Endothelial cell of umbilical vein (primary cell): ENCODE results near the gene DTD2. TPM values are rescaled to one million over a fixed set of nuclear protein-coding genes. Genes with fewer than 3 reads are reported as not detected.
"Not testable (repeated sequence)": the region's sequence is repeated elsewhere in the genome, so short reads cannot be mapped to it uniquely, and the experiment has no call there.

ENCODE experiments used
- BruUV-seq: library from RNA; stranded (reverse); fragments of 400-500 nt; replicated peaks from 2 replicates; lab custom pipeline; 2021; lab: Mats Ljungman, UMichigan
- CTCF ChIA-PET: fragments of 300-600, 350-600 bp; sonication (Branson Sonifier 250); formaldehyde crosslinking; loops from one replicate; lab custom pipeline; 2021; ENCODE audit warnings: antibody characterized with exemption, inconsistent platforms; lab: Charles Lee
- POLR2A ChIA-PET: fragments of 300-600, 350-600 bp; sonication (Branson Sonifier 250); formaldehyde crosslinking; loops from one replicate; lab custom pipeline; 2021; ENCODE audit warnings: antibody characterized with exemption, inconsistent platforms; lab: Charles Lee
- DNase-seq: peaks from one replicate; pipeline ENCODE4 v3.0.0-alpha.2; 2011; ENCODE audit warnings: low read depth, low spot score
- FAIRE-seq: peaks from 2 replicates; lab custom pipeline; 2011; peaks lifted over from hg19 to GRCh38; lab: Jason Lieb, UNC
- H2AFZ ChIP-seq: 2 replicates; pipeline ENCODE4 v1.6.0; 2012; ENCODE audit warnings: low read depth, low read length, control low read depth, inconsistent platforms
- H3K27ac ChIP-seq: 2 replicates; pipeline ENCODE4 v1.5.1; 2011; ENCODE audit warnings: low read depth, mild to moderate bottlenecking, control low read depth, low read length, moderate library complexity; ENCODE audit not compliant: insufficient read depth
- H3K27me3 ChIP-seq, 2 experiments: 2 replicates each; pipeline versions ENCODE4 v1.6.0 to v1.6.1; 2011; ENCODE audit warnings: low read length in 2 of 2, mixed read lengths in 1 of 2; ENCODE audit not compliant: control insufficient read depth in 2 of 2, insufficient read depth in 2 of 2
- H3K36me3 ChIP-seq, 2 experiments: 2 replicates in 1 of 2; 3 replicates in 1 of 2; pipeline ENCODE4 v1.5.1; 2011; ENCODE audit warnings: low read length in 2 of 2, mild to moderate bottlenecking in 1 of 2, moderate library complexity in 1 of 2; ENCODE audit not compliant: control insufficient read depth in 2 of 2, insufficient read depth in 2 of 2; ENCODE audit errors: extremely low read depth in 1 of 2
- H3K4me1 ChIP-seq: 3 replicates; pipeline ENCODE4 v1.5.1; 2011; ENCODE audit warnings: mild to moderate bottlenecking, low read length; ENCODE audit not compliant: control insufficient read depth, insufficient read depth; ENCODE audit errors: extremely low read depth
- H3K4me2 ChIP-seq: 2 replicates; pipeline ENCODE4 v1.6.1; 2011; ENCODE audit warnings: low read length, control low read depth, mixed read lengths; ENCODE audit not compliant: insufficient read depth
- H3K4me3 ChIP-seq, 3 experiments: fragments of 200-600 bp in 1 of 3; sonication (generic), shearing (Covaris generic) in 1 of 3; replicated peaks in 1 of 3; 2 replicates each; pipeline ENCODE4 v1.5.1; 2011 to 2016; ENCODE audit warnings: control low read depth in 3 of 3, low read length in 3 of 3, mild to moderate bottlenecking in 2 of 3, inconsistent platforms in 1 of 3, low read depth in 1 of 3, moderate library complexity in 1 of 3; ENCODE audit not compliant: insufficient read depth in 1 of 3
- H3K79me2 ChIP-seq: 2 replicates; pipeline ENCODE4 v1.6.0; 2012; ENCODE audit warnings: low read length, inconsistent platforms; ENCODE audit not compliant: control insufficient read depth, insufficient read depth
- H3K9ac ChIP-seq: replicated peaks from 2 replicates; pipeline ENCODE3; 2011; ENCODE audit warnings: low read length, control low read depth; ENCODE audit not compliant: insufficient read depth; ENCODE audit errors: extremely low read depth
- H3K9me1 ChIP-seq: replicated peaks from 3 replicates; pipeline ENCODE4 v1.6.0; 2011; ENCODE audit warnings: mild to moderate bottlenecking, low read length; ENCODE audit not compliant: control insufficient read depth, insufficient read depth; ENCODE audit errors: extremely low read depth
- H3K9me3 ChIP-seq: replicated peaks from 2 replicates; pipeline ENCODE4 v1.5.1; 2012; ENCODE audit warnings: low read length, inconsistent platforms; ENCODE audit not compliant: control insufficient read depth, insufficient read depth
- H4K20me1 ChIP-seq: replicated peaks from 2 replicates; pipeline ENCODE3; 2011; ENCODE audit warnings: mild to moderate bottlenecking, low read length; ENCODE audit not compliant: control insufficient read depth, insufficient read depth; ENCODE audit errors: extremely low read depth
- EZH2 ChIP-seq: IDR thresholded peaks from 2 replicates; pipeline ENCODE4 v1.6.1; 2012; ENCODE audit warnings: borderline replicate concordance, low read depth, mild to moderate bottlenecking, moderate library complexity, low read length, inconsistent platforms; ENCODE audit not compliant: severe bottlenecking
- FOS ChIP-seq: IDR thresholded peaks from 2 replicates; pipeline ENCODE4 v1.6.1; 2011; ENCODE audit warnings: mild to moderate bottlenecking, low read length, moderate library complexity, borderline replicate concordance; ENCODE audit not compliant: insufficient read depth
- JUN ChIP-seq: IDR thresholded peaks from 2 replicates; pipeline ENCODE4 v1.6.1; 2011; ENCODE audit warnings: borderline replicate concordance, low read depth; ENCODE audit not compliant: insufficient read length, insufficient read depth
- MYC ChIP-seq: IDR thresholded peaks from one replicate; pipeline ENCODE4 v1.6.1; 2011; ENCODE audit warnings: mild to moderate bottlenecking, low read depth, low read length
- POLR2A ChIP-seq: IDR thresholded peaks from 2 replicates; pipeline ENCODE4 v1.6.1; 2012; ENCODE audit warnings: low read depth, mild to moderate bottlenecking, control low read depth, low read length
- POLR2AphosphoS5 ChIP-seq: IDR thresholded peaks from 2 replicates; pipeline ENCODE4 v1.6.1; 2012; ENCODE audit warnings: low read depth, mild to moderate bottlenecking, control low read depth, low read length, moderate library complexity; ENCODE audit not compliant: insufficient read depth
- dilution Hi-C: fragments of 300-500 bp; cut with MboI; formaldehyde crosslinking; loops from one replicate; pipeline ENCODE4 v1.15.0; 2019; ENCODE audit warnings: low sequenced_read_pairs; ENCODE audit not compliant: extremely low pct_ligation_motif_present
- intact Hi-C: fragments of 100-400 bp; cut with micrococcal nuclease; formaldehyde crosslinking; loops from one replicate; pipeline ENCODE4 v1.10.0; 2022
- polyA plus RNA-seq, 4 experiments: library from polyadenylated mRNA; depleted of rRNA in 3 of 4; stranded (reverse) in 3 of 4; unstranded in 1 of 4; fragments of >200 nt; gene quantifications; 2 replicates each; pipeline versions ENCODE4 v1.2.1 to v1.2.3, GENCODE V29; 2011 to 2012; ENCODE audit warnings: missing spikeins in 1 of 4
- total RNA-seq: library from RNA; stranded (reverse); gene quantifications from 2 replicates; pipeline ENCODE4 v1.2.3, GENCODE V29; 2021

The DTD2 gene
- total and polyA plus RNA-seq, 2 donors (not counting 3 experiments of a cell fraction or from before 2014, with no cell fraction given), result 9.2 to 14.4 TPM

DNA sequence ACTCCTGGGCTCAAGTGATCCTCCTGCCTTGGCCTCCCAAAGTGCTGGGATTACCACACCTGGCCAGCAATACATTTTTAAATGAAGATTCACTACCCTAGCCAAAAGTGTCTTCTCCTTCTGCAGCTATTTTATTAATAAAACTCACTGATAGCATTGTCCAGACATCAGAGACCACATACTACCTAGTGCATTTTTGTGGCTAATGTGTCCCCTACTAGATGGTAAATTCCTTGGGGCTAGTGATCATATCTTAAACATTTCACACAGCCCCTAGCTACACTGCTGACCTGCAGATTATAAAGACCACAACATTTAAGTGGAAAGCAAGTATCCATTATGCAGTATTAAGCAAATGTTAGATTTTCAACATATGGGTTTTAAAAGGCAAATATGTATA is 17.0 kb downstream of the DTD2 start:
- Histone ChIP-seq H3K9me1 (no peaks in the 10 kb centered on the region), H3K4me2 (no peak overlapping the region), H2AFZ (no peak overlapping the region), H3K27ac (no peak overlapping the region), H3K36me3 (no peaks in the 10 kb centered on the region), H3K27me3 (no peaks in the 10 kb centered on the region), H4K20me1 (no peaks in the 10 kb centered on the region), H3K79me2 (no peaks in the 10 kb centered on the region), H3K4me3 (no peak overlapping the region), H3K4me1 (no peaks in the 10 kb centered on the region), H3K9ac (no peak overlapping the region), H3K9me3 (no peaks in the 10 kb centered on the region)
- FAIRE-seq (no peak), DNase-seq (no peak)
- ChIA-PET POLR2A (no interaction called here), CTCF (interaction anchor here (1.0 kb wide), 1 partner anchor 9 kb away, joined by 3 read pairs; no protein-coding TSS in a partner anchor)
- no peak for TF ChIP-seq FOS
- TF ChIP-seq POLR2AphosphoS5, result no peak
- no peak for TF ChIP-seq EZH2
- no peak for TF ChIP-seq MYC
- TF ChIP-seq POLR2A, result no peak
- dilution Hi-C loops (no loop called here), intact Hi-C loops (no loop called here)
- BruUV-seq, result no TSS peak

DNA sequence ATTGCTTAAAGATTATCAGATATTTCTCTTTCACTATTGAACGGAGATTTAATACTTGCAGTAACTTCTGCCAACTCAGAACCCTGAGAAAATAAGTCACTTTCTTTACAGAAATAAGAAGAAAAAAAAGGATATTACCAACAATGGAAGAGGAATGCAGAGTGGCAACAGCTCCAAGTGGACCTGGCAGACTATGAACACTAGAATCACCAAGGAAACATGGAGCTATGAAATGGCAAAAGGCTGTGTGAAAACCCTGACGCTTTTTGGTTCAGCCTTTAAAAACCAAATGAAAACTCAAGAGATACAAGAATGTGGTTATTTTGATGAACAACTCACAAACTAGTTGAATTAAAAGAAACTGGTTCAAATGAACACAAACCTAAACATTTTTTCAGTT is 17.7 kb downstream of the DTD2 start:
- dilution Hi-C loops, result no loop called here
- Histone ChIP-seq H3K4me3 (no peak overlapping the region), H3K27me3 (no peaks in the 10 kb centered on the region), H3K9me1 (no peaks in the 10 kb centered on the region), H3K4me2 (no peak overlapping the region), H3K27ac (no peak overlapping the region), H3K9ac (no peak overlapping the region), H4K20me1 (no peaks in the 10 kb centered on the region), H3K9me3 (no peaks in the 10 kb centered on the region), H2AFZ (no peak overlapping the region), H3K79me2 (no peaks in the 10 kb centered on the region), H3K36me3 (no peaks in the 10 kb centered on the region), H3K4me1 (no peaks in the 10 kb centered on the region)
- ChIA-PET CTCF (interaction anchor here (1.0 kb wide), 1 partner anchor 10 kb away, joined by 3 read pairs; no protein-coding TSS in a partner anchor), POLR2A (no interaction called here)
- no TSS peak for BruUV-seq
- TF ChIP-seq JUN, result no peak
- DNase-seq (no peak), FAIRE-seq (no peak)
- intact Hi-C loops, result no loop called here

DNA sequence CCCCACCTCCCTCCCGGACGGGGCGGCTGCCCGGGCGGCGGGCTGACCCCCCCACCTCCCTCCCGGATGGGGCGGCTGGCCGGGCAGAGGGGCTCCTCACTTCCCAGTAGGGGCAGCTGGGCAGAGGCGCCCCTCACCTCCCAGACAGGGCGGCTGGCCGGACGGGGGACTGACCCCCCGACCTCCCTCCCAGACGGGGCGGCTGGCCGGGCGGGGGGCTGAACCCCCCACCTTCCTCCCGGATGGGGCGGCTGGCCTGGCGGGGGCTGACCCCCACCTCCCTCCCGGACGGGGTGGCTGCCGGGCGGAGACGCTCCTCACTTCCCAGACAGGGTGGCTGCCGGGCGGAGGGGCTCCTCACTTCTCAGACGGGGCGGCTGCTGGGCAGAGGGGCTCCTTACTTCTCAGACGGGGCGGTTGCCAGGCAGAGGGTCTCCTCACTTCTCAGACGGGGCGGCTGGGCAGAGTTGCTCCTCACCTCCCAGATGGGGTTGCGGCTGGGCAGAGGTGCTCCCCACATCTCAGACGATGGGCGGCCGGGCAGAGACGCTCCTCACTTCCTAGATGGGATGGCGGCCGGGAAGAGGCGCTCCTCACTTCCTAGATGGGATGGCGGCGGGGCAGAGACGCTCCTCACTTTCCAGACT is 20.1 kb downstream of the DTD2 start:
- dilution Hi-C loops, H3K4me2 ChIP-seq, H3K9me3 ChIP-seq, H3K27me3 ChIP-seq, BruUV-seq, H2AFZ ChIP-seq, H3K36me3 ChIP-seq, DNase-seq, CTCF ChIA-PET, H3K79me2 ChIP-seq, POLR2A ChIA-PET, intact Hi-C loops, H3K4me1 ChIP-seq, H3K4me3 ChIP-seq, H4K20me1 ChIP-seq, H3K9me1 ChIP-seq, FAIRE-seq, H3K27ac ChIP-seq, H3K9ac ChIP-seq: not testable (repeated sequence)
